Stimulated activated CD8-positive, alpha-beta memory T cell treated with anti-CD3 and anti-CD28 coated beads, Interleukin-15, amount 100 ng/mL, for 1 hour (primary cell): ENCODE results near the gene NPY1R.

Experiments used
- DNase-seq: peaks from one replicate; pipeline ENCODE4 v3.0.0-alpha.2; 2020; ENCODE audit warnings: low read depth

Gene NPY1R

DNA sequence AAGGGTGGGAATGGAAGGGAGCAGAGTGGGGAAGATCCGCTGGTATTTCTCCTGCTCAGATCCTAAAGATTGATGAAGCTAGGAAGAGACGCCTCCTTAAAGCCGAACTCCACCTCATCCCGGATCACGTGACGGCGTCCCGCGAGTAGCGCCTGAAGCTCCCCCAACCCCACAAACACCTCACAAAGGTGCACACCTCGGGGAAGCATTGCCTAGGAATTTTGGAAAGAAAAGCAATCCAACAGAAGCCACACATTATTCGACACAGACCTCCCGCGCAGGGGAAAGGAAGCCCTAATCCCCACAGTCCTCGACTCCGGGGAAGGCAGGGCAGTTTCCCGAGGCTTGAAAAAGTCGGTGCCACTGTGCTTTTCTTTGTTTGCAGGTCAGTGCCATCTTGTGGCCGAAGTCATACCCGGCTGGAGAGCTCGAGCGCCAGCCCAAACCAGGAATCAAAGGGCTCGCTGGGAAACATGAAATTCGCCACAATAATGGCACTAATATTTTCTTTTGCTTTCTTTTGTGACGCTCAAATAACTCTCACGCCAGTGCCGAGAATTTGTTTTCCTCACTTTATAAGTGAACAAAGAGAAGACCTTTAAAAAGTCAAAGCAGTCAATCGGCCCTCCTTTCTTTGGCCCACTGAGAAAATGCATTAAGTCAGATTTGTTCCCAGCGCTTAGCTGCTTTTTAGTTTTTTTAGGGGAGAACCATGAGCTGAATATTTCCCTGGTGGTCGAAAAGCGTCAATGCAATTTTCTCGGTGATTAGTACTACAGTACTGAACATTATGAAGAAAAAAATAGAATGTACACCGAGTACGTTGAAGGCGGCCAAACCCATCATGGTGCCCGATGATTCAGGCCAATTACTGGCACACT is at the start of gene NPY1R:
Gene NPY1R, minus strand, starts transcription at position 71 of the 881 bp plus-strand sequence. CDS start 6,042 bp downstream, outside the sequence.
- no peak for DNase-seq

DNA sequence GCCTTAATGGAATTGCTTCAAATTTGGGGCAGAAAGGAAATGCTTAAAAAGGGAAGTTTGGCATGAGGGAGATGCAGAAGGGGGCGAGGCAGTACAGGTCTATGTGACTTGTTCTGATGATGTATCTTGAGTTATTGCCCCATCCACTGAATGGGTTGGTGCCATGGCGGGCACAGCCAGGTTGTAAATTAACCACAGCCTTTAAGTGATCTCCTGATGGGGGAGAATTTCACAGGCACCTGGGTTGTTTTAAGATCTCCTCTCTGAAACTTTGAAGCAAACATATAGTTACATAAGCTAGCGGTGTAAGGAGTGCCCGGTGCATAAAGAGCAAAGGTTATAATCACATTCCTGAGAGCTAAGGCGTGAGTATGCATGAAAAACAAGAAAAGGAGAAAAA is 48.3 kb upstream of the NPY1R start:
- no peak for DNase-seq

GRCh38 chr4:163378661-163379060 is 46.3 kb upstream of the NPY1R start:
- no peak for DNase-seq

DNA sequence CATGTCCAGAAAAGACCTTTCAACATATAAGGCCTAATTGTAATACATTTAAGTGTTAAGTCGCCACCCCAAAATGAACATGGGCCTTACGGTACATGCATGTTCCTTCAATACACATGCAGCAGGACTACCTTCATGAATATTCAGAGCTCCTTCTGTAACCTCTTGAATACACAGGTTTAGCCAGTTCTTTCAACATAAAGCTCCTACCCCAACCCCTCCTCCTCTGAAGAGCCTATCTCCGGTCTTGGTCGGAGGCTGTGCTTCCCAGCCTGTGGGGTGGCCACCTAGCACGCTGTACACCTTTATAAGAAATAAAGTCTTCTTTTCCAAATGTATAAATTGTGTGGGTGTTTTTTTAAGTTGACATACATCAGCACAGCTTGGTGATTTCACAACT is 39.6 kb upstream of the NPY1R start:
- DNase-seq, result no peak

DNA sequence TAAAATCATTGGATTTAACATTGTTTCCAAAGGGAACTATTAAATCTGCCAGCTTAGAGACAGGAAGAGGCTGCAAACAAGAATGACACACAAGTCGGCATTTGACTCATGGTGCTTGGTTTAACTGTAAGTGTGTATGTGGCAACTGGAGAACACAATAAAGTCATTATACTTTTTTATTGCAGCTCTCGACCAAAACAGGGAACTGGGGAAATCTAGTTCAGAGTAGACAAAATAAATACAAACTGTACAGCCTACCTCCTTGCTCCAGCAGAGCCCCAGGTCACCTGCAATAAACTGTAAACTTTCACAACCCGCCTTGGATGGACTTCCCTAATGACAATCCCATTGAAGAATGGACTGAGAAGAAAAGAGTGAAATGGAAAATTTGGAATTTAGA is 35.3 kb upstream of the NPY1R start:
- no peak for DNase-seq

DNA sequence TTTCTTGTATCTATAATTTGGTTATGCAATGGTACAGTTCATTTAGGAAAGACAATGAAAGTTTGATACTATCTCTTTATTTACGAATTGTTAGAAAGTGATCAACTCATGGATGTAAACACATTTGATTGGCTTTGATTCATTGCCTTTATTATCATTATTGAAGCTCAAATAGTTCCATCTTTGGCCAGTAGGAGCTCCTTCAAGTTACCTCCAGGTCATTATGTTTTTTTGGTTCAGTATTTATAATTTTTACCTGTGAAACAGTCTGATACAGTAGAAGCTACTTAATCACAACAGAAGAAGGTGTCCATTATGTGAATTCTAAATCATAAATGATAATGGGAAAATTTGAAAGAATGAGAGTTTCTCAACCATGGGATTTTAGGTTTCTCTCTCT is 23.7 kb upstream of the NPY1R start:
- DNase-seq, result no peak

- DNase-seq, result no peak
Observed at GRCh38 chr4:163353054-163353453, 20.7 kb upstream of the NPY1R start.

DNA sequence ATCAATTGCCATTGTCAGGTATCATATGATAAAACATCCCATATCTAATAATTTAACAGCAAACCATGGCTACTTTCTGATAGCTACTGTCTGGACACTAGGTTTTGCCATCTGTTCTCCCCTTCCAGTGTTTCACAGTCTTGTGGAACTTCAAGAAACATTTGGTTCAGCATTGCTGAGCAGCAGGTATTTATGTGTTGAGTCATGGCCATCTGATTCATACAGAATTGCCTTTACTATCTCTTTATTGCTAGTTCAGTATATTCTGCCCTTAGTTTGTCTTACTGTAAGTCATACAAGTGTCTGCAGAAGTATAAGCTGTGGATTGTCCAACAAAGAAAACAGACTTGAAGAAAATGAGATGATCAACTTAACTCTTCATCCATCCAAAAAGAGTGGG is 18.3 kb upstream of the NPY1R start:
- no peak for DNase-seq

DNA sequence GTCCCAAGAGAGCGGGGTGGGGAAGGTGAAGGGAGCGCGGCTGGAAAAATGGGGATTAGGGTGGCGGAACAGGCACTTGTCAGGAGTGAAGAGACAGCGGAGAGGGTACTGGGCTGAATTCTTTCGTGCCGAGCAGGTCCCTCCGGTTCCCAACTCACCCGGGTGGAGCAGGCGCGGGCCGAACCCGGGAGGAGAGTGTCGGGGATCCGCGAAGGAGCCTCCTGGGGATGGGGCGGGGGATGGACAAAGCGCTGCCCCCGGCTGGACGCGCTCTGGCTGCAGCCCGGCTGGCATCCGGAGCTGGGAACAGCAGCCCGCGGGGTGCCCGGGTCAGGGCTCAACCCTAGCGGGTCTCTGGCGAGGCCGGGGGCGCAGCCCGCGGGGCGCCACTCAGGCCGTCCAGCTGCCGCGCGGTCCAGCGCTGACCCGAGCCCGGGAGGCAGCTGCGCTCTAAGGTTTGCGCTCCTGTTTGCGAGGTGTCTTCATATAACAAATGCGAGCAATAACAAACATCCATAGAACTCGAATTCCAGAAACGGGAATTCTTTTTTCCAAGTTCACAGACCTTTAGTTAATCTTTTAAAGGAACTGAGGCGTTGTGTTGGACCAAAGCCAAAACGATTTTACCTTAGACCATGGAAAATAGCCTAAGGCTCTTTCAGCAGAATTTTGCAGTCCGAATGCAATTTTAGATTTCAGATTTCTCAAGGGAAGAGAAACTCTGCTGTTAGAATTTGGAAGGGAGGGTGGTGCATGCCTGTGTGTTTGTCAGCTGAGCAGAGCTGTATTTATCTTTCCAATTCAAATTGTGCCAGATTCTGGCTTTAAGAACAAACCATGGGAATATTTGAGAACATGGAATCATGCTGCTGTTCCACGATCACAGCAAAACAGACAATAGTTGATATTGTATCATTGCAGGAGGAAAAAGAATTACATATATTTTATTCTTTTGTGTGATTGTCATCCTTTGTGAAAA is 12.0 kb upstream of the NPY1R start:
- no peak for DNase-seq

DNA sequence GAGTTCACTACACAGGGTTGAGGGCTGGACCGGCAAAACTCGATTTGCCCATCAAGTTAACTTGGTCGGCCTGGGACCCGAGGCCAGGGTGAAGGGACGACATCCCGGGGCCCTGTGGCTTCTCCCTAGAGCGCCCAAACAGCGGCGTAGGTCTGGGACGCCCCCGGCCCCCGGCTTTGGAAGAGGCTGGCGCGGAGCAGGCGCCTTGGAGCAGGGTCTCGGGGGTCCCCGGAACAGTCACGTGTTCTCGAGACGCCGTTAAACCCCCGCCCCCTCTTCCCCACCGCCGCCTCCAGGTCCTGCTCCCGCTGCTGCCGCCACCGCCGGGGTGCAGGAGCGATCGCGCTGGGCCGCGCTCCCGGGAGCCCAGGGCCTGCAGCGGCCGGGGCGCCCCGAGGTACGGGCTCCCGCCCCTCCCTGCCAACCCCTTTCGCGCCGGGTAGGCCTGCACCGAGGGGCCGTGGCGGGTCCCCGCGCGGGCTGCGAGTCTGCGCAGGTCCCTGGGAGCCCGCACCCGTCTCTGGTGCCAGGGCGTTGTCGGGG is 11.3 kb upstream of the NPY1R start, which contains the start of gene NPY5R:
Gene NPY5R, plus strand, starts transcription at position 289 of the 543 bp plus-strand sequence. CDS start 6,382 bp downstream, outside the sequence.
- DNase-seq, result no peak

GRCh38 chr4:163335384-163335783 is 3.0 kb upstream of the NPY1R start:
- no peak for DNase-seq

GRCh38 chr4:163331629-163332376 is 593 bp downstream of the NPY1R start:
- no peak for DNase-seq

DNA sequence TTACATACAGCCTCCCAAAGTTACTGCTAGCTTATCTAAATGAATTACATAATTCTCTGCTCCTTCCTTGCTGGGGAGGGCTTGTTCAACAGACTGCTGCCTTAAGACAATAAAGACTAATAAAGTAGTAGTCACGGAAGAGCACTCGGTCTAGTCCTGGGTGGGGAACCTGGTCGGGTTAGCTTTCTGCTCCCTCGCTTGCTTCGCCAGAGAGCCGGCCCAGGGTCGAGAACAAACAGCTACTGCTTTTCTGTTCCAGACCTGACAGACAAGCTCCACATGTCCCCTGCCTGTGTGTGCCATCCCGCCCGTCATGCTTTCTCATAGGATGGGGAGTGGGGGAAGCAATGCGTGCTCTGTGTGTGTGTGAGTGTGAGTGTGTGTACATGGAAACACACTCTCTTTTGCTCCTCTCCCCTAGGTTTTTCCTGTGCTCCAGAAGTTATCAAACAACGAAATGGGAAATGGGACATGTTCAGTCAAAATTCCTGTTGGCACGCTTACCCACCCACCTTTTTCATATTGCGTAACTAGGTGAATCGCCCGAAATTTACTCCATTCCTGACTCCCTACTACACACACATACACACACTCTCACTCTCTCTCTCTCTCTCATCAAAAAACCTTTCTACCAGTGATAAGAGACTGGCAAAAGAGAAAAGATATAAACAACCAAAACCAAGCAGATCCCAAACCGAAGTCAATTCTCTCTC is 1.3 kb downstream of the NPY1R start:
- no peak for DNase-seq

- DNase-seq, result no peak
Observed at GRCh38 chr4:163317110-163317509, 15.3 kb downstream of the NPY1R start.

GRCh38 chr4:163309466-163309865 is 22.9 kb downstream of the NPY1R start:
- DNase-seq, result no peak

DNA sequence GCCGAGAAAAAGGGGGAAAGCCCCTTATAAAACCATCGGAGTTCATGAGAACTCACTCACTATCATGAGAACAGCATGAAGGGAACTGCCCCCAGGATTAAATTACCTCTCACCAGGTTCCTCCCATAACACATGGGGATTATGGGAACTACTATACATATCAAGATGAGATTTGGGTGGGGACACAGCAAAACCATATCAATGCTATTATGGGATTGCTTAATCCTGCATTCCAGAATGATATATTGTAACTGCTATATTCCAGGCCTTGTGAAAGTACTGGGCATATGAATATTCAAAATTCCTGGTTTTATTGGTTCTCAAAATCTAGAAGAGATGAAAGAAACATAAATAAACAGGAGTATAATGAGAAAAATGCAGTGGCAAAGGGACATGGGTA is 29.3 kb downstream of the NPY1R start:
- DNase-seq, result no peak

DNA sequence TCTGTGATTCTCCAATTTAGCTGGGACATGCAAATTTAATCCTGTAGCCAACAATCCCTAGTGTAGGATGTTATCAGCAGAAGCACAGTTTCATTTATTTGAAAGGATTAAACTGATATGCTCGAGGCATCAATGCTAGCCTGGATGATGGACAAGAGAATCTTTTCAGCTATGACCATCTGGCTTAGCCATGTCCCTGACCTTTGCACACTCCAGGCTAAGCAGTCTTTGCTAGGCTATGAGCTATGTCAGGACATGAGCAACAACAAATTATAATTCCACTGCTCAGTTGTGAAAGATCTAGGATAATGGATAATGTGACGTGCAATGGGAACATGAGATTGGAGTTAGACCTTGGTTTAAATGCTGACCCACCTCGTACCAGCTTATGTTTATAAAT is 32.0 kb downstream of the NPY1R start:
- no peak for DNase-seq

GRCh38 chr4:163295138-163295537 is 37.3 kb downstream of the NPY1R start:
- DNase-seq, result no peak

- DNase-seq, result no peak
Observed at GRCh38 chr4:163284304-163284703, 48.1 kb downstream of the NPY1R start.

- DNase-seq, result no peak
Observed at GRCh38 chr4:163280703-163281519, 51.5 kb downstream of the NPY1R start.
